ENCODE data around the gene ADAMTS17.

DNA sequence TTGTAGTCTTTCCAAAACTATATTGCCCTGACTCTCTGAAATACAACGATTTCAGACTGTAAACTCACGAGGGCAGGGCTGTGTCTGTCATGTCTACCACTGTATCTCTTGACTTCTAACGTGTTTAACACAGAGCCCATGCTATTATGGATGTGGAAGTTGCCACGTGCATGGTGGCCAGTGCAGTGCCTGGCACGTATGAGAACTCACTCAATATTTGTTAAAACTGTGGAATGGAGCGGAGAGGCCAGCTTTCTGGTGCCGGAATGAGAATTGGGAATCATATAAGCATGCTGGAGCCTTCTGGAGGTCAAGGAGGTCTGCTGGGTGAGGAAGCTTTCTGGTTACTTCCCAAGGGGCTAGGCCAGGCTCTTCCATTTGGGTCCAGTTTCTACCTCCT lies 387.9 kb downstream of the ADAMTS17 start:
- TF ChIP-seq POLR2A (IDR thresholded peaks at IDR 0.05; ENCODE audit: extremely low read depth, insufficient read length) = no peak
- TF ChIP-seq, protein P1, sequence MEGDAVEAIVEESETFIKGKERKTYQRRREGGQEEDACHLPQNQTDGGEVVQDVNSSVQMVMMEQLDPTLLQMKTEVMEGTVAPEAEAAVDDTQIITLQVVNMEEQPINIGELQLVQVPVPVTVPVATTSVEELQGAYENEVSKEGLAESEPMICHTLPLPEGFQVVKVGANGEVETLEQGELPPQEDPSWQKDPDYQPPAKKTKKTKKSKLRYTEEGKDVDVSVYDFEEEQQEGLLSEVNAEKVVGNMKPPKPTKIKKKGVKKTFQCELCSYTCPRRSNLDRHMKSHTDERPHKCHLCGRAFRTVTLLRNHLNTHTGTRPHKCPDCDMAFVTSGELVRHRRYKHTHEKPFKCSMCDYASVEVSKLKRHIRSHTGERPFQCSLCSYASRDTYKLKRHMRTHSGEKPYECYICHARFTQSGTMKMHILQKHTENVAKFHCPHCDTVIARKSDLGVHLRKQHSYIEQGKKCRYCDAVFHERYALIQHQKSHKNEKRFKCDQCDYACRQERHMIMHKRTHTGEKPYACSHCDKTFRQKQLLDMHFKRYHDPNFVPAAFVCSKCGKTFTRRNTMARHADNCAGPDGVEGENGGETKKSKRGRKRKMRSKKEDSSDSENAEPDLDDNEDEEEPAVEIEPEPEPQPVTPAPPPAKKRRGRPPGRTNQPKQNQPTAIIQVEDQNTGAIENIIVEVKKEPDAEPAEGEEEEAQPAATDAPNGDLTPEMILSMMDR (IDR thresholded peaks at IDR 0.05; ENCODE audit: low read depth, low read length) = no peak
